Liver (tissue), 9 donors: Measurements from ENCODE around the gene DNMT1. TPM values are rescaled to one million over a fixed set of nuclear protein-coding genes. Genes with fewer than 3 reads are reported as not detected.

ENCODE experiments used
- DNase-seq: peaks from one replicate; pipeline ENCODE4 v3.0.0-alpha.2; 2017; ENCODE audit warnings: low spot score
- H3K27ac ChIP-seq, 2 donors: one replicate each; pipeline ENCODE4 v1.7.0; 2013; ENCODE audit warnings: inconsistent platforms in 2 of 2, low read length in 2 of 2, control low read depth in 1 of 2, low read depth in 1 of 2, mild to moderate bottlenecking in 1 of 2
- H3K27me3 ChIP-seq, 4 donors: one replicate each; pipeline versions ENCODE4 v1.6.1 to v1.7.0; 2013; ENCODE audit warnings: low read length in 3 of 4, inconsistent platforms in 1 of 4, mild to moderate bottlenecking in 1 of 4, moderate library complexity in 1 of 4; ENCODE audit not compliant: control insufficient read depth in 4 of 4, insufficient read depth in 4 of 4
- H3K36me3 ChIP-seq, 4 donors: one replicate each; pipeline versions ENCODE4 v1.6.1 to v1.7.0; 2013; ENCODE audit warnings: low read length in 3 of 4, mild to moderate bottlenecking in 3 of 4, low read depth in 1 of 4, moderate library complexity in 1 of 4; ENCODE audit not compliant: control insufficient read depth in 4 of 4, insufficient read depth in 3 of 4
- H3K4me1 ChIP-seq, 4 donors: one replicate each; pipeline versions ENCODE4 v1.6.1 to v1.7.0; 2013; ENCODE audit warnings: low read length in 3 of 4, mild to moderate bottlenecking in 3 of 4, moderate library complexity in 1 of 4; ENCODE audit not compliant: control insufficient read depth in 4 of 4, insufficient read depth in 4 of 4
- H3K4me3 ChIP-seq, 3 donors: one replicate each; pipeline versions ENCODE4 v1.6.1 to v1.7.0; 2013; ENCODE audit warnings: low read length in 3 of 3, control low read depth in 1 of 3, low read depth in 1 of 3, mild to moderate bottlenecking in 1 of 3
- H3K9ac ChIP-seq, 2 donors: one replicate each; pipeline ENCODE4 v1.7.0; 2013; ENCODE audit warnings: low read length in 2 of 2, mild to moderate bottlenecking in 2 of 2, moderate library complexity in 2 of 2, control low read depth in 1 of 2, low read depth in 1 of 2
- H3K9me3 ChIP-seq, 4 donors: one replicate each; pipeline versions ENCODE4 v1.6.1 to v1.7.0; 2013; ENCODE audit warnings: low read length in 3 of 4; ENCODE audit not compliant: control insufficient read depth in 4 of 4
- EGR1 ChIP-seq, 2 donors: IDR thresholded peaks; 2 replicates each; pipeline ENCODE4 v1.6.1; 2016 to 2018; ENCODE audit warnings: antibody characterized with exemption in 2 of 2, low read depth in 2 of 2
- FOXA1 ChIP-seq: IDR thresholded peaks from 2 replicates; pipeline ENCODE4 v1.6.1; 2016; ENCODE audit warnings: antibody characterized with exemption
- FOXA2 ChIP-seq: IDR thresholded peaks from 2 replicates; pipeline ENCODE4 v1.6.1; 2016; ENCODE audit warnings: antibody characterized with exemption
- GABPA ChIP-seq, 2 donors: IDR thresholded peaks in 1 of 2; conservative IDR thresholded peaks in 1 of 2; 2 replicates each; pipeline ENCODE4 v1.6.1; 2016; ENCODE audit warnings: antibody characterized with exemption in 2 of 2, mild to moderate bottlenecking in 1 of 2, moderate library complexity in 1 of 2
- HNF4A ChIP-seq, 2 donors: conservative IDR thresholded peaks; 2 replicates each; pipeline ENCODE4 v1.6.1; 2016; ENCODE audit warnings: antibody characterized with exemption in 2 of 2, mild to moderate bottlenecking in 2 of 2
- JUND ChIP-seq, 2 donors: IDR thresholded peaks; 2 replicates each; pipeline ENCODE4 v1.6.1; 2016; ENCODE audit warnings: antibody characterized with exemption in 2 of 2
- NR2F2 ChIP-seq: IDR thresholded peaks from 2 replicates; pipeline ENCODE4 v1.6.1; 2016; ENCODE audit warnings: antibody characterized with exemption
- RAD21 ChIP-seq, 2 donors: IDR thresholded peaks; 2 replicates each; pipeline ENCODE4 v1.6.1; 2016; ENCODE audit warnings: antibody characterized with exemption in 2 of 2, mild to moderate bottlenecking in 2 of 2
- RXRA ChIP-seq, 2 donors: IDR thresholded peaks; 2 replicates each; pipeline ENCODE4 v1.6.1; 2017 to 2018; ENCODE audit warnings: antibody characterized with exemption in 2 of 2, mild to moderate bottlenecking in 1 of 2
- SP1 ChIP-seq: IDR thresholded peaks from 2 replicates; pipeline ENCODE4 v1.6.1; 2018; ENCODE audit warnings: antibody characterized with exemption, mild to moderate bottlenecking
- TAF1 ChIP-seq: conservative IDR thresholded peaks from 2 replicates; pipeline ENCODE4 v1.6.1; 2016; ENCODE audit warnings: antibody characterized with exemption, mild to moderate bottlenecking
- YY1 ChIP-seq: IDR thresholded peaks from 2 replicates; pipeline ENCODE4 v1.6.1; 2016; ENCODE audit warnings: antibody characterized with exemption, mild to moderate bottlenecking
- WGBS: extraction: QIAGEN DNeasy Blood & Tissue Kit; methylation state at CpG from one replicate; pipeline ENCODE4 v1.1.7; 2013; 5-methylcytosine and 5-hydroxymethylcytosine counted together
- polyA plus RNA-seq, 2 donors: library from polyadenylated mRNA; stranded (reverse) in 1 of 2; unstranded in 1 of 2; fragments of 200-250 nt in 1 of 2; fragments of >200 nt in 1 of 2; fragmentation: Nextera tagmentation in 1 of 2; extraction: Ambion mirVana in 1 of 2; gene quantifications; one replicate each; pipeline versions ENCODE4 v1.2.1 to v1.2.3, GENCODE V29; 2013 to 2015
- total RNA-seq, 2 donors: library from RNA; depleted of rRNA; stranded (reverse); fragments of >200 nt; gene quantifications; one replicate each; pipeline ENCODE4 v1.2.3, GENCODE V29; 2014
- TF ChIP-seq, protein P1 (sequence below): IDR thresholded peaks from 2 replicates; pipeline ENCODE4 v1.6.1; 2016; ENCODE audit warnings: antibody characterized with exemption
- TF ChIP-seq, protein P2 (sequence below): fragments of 150-350 bp; IDR thresholded peaks from 2 replicates; pipeline ENCODE4 v1.5.1; 2017; ENCODE audit warnings: improper control_type of control experiment, low read depth, low read length; ENCODE audit not compliant: missing input control
- TF ChIP-seq, protein P3 (sequence below): IDR thresholded peaks from 2 replicates; pipeline ENCODE4 v1.6.1; 2016; ENCODE audit warnings: antibody characterized with exemption
- TF ChIP-seq, protein P4 (sequence below): IDR thresholded peaks from 2 replicates; pipeline ENCODE4 v1.6.1; 2016; ENCODE audit warnings: antibody characterized with exemption, mild to moderate bottlenecking
- TF ChIP-seq, protein P5 (sequence below): IDR thresholded peaks from 2 replicates; pipeline ENCODE4 v1.6.1; 2016; ENCODE audit warnings: antibody characterized with exemption
- donor health status: healthy.
- donor health status: healthy.
- donor health status: healthy.
- donor health status: healthy.
- donor health status: healthy.

DNMT1 gene
- total and polyA plus RNA-seq, 4 donors, result 8.7 to 47.1 (median 20.0) TPM

DNA sequence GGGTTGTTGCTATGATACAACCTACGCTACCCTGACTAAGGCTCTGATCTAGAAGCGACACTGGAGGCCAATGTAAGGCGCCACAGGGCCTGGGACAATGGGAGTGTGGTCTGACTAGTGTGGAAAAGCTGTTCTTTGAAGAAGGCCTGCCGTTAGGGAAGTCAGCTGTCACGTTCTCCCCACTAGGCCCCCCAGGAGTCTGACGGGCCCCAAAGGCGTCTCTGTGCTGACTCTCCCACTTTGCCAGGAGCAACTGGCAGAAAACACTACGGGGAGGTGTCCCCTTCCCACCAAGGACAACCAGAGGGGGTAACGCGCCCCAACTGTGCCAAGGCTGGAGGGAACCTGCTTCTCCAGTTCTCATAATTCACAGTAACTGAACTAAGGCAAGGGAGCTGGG is 49.7 kb downstream of the DNMT1 start:
- no peaks in the 10 kb centered on the region for H3K9me3 ChIP-seq
- H3K4me1 ChIP-seq, result no peaks in the 10 kb centered on the region
- no peak overlapping the region for H3K4me3 ChIP-seq
- TF ChIP-seq YY1, result no peak
- no peak for TF ChIP-seq SP1
- no peak for TF ChIP-seq RAD21 (IDR thresholded peaks at IDR 0.05)
- TF ChIP-seq HNF4A (conservative IDR thresholded peaks at IDR 0.05), result no peak
- TF ChIP-seq, protein P1, sequence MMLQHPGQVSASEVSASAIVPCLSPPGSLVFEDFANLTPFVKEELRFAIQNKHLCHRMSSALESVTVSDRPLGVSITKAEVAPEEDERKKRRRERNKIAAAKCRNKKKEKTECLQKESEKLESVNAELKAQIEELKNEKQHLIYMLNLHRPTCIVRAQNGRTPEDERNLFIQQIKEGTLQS, result no peak
- no peak for TF ChIP-seq GABPA (IDR thresholded peaks at IDR 0.05 in 1 of 2, conservative IDR thresholded peaks at IDR 0.05 in 1 of 2)
- TF ChIP-seq EGR1 (IDR thresholded peaks at IDR 0.05; ENCODE audit: low read depth in 2 of 2), result no peak
- TF ChIP-seq FOXA2, result no peak
- TF ChIP-seq, protein P2, sequence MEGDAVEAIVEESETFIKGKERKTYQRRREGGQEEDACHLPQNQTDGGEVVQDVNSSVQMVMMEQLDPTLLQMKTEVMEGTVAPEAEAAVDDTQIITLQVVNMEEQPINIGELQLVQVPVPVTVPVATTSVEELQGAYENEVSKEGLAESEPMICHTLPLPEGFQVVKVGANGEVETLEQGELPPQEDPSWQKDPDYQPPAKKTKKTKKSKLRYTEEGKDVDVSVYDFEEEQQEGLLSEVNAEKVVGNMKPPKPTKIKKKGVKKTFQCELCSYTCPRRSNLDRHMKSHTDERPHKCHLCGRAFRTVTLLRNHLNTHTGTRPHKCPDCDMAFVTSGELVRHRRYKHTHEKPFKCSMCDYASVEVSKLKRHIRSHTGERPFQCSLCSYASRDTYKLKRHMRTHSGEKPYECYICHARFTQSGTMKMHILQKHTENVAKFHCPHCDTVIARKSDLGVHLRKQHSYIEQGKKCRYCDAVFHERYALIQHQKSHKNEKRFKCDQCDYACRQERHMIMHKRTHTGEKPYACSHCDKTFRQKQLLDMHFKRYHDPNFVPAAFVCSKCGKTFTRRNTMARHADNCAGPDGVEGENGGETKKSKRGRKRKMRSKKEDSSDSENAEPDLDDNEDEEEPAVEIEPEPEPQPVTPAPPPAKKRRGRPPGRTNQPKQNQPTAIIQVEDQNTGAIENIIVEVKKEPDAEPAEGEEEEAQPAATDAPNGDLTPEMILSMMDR, result no peak
- no peak for TF ChIP-seq NR2F2
- TF ChIP-seq RXRA (IDR thresholded peaks at IDR 0.05), result no peak
- no peak for TF ChIP-seq FOXA1
- TF ChIP-seq, protein P3, sequence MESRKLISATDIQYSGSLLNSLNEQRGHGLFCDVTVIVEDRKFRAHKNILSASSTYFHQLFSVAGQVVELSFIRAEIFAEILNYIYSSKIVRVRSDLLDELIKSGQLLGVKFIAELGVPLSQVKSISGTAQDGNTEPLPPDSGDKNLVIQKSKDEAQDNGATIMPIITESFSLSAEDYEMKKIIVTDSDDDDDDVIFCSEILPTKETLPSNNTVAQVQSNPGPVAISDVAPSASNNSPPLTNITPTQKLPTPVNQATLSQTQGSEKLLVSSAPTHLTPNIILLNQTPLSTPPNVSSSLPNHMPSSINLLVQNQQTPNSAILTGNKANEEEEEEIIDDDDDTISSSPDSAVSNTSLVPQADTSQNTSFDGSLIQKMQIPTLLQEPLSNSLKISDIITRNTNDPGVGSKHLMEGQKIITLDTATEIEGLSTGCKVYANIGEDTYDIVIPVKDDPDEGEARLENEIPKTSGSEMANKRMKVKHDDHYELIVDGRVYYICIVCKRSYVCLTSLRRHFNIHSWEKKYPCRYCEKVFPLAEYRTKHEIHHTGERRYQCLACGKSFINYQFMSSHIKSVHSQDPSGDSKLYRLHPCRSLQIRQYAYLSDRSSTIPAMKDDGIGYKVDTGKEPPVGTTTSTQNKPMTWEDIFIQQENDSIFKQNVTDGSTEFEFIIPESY, result no peak
- TF ChIP-seq, protein P4, sequence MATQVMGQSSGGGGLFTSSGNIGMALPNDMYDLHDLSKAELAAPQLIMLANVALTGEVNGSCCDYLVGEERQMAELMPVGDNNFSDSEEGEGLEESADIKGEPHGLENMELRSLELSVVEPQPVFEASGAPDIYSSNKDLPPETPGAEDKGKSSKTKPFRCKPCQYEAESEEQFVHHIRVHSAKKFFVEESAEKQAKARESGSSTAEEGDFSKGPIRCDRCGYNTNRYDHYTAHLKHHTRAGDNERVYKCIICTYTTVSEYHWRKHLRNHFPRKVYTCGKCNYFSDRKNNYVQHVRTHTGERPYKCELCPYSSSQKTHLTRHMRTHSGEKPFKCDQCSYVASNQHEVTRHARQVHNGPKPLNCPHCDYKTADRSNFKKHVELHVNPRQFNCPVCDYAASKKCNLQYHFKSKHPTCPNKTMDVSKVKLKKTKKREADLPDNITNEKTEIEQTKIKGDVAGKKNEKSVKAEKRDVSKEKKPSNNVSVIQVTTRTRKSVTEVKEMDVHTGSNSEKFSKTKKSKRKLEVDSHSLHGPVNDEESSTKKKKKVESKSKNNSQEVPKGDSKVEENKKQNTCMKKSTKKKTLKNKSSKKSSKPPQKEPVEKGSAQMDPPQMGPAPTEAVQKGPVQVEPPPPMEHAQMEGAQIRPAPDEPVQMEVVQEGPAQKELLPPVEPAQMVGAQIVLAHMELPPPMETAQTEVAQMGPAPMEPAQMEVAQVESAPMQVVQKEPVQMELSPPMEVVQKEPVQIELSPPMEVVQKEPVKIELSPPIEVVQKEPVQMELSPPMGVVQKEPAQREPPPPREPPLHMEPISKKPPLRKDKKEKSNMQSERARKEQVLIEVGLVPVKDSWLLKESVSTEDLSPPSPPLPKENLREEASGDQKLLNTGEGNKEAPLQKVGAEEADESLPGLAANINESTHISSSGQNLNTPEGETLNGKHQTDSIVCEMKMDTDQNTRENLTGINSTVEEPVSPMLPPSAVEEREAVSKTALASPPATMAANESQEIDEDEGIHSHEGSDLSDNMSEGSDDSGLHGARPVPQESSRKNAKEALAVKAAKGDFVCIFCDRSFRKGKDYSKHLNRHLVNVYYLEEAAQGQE, result no peak
- no peak for TF ChIP-seq JUND (IDR thresholded peaks at IDR 0.05)
- TF ChIP-seq, protein P5, sequence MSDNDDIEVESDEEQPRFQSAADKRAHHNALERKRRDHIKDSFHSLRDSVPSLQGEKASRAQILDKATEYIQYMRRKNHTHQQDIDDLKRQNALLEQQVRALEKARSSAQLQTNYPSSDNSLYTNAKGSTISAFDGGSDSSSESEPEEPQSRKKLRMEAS, result no peak
- TF ChIP-seq TAF1, result no peak
- no peak overlapping the region for H3K9ac ChIP-seq
- H3K27ac ChIP-seq, result no peak overlapping the region
- WGBS, result 96% methylated on average over 10 of the region's 10 CpGs
- DNase-seq, result no peak
- H3K27me3 ChIP-seq, result no peaks in the 10 kb centered on the region
- peaks cover 3 to 75% (median 49%) of the 10 kb centered on the region in 4 donors for H3K36me3 ChIP-seq

DNA sequence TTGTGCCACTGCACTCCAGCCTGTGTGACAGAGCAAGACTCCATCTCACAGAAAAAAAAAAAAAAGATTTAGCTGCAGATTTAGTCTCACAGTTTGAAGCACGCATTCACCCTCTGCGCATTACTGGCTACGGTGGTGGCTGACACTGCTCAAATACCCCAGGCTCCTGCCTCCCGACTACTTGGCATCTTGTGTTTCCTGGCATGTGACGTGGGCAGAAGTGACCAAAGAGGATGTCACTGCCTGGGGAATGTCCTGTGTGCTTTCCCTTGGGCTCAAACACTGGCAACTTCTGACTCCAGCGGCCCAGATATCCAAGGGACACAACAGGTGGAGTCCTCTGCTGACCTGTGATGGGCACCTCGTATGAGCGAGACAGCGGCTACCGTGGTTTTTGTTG is 50.4 kb downstream of the DNMT1 start:
- H3K36me3 ChIP-seq, result peaks cover 6 to 75% (median 42%) of the 10 kb centered on the region in 4 donors
- H3K9me3 ChIP-seq, result no peaks in the 10 kb centered on the region
- 86% methylated on average over 10 of the region's 10 CpGs for WGBS

More for the DNA sequence above, 50.4 kb downstream of the DNMT1 start:
- TF ChIP-seq EGR1 (IDR thresholded peaks at IDR 0.05; ENCODE audit: low read depth in 2 of 2) (no peak), HNF4A (conservative IDR thresholded peaks at IDR 0.05) (no peak), RAD21 (IDR thresholded peaks at IDR 0.05) (no peak), SP1 (no peak)
- TF ChIP-seq, protein P1, result no peak
- TF ChIP-seq, protein P2, result no peak
- DNase-seq, result no peak
- Histone ChIP-seq H3K4me1 (no peaks in the 10 kb centered on the region), H3K4me3 (no peak overlapping the region), H3K27me3 (no peaks in the 10 kb centered on the region), H3K27ac (no peak overlapping the region), H3K9ac (no peak overlapping the region)
